ENCODE measurements around the gene KRTAP10-9. TPM values are rescaled to one million over a fixed set of nuclear protein-coding genes. Genes with fewer than 3 reads are reported as not detected.
"Not testable (repeated sequence)": the region's sequence is repeated elsewhere in the genome, so short reads cannot be mapped to it uniquely, and the experiment has no call there.

Gene KRTAP10-9
- polyA plus RNA-seq, 1 of the 3 experiments (the other 2 are of a cell fraction): not detected

DNA sequence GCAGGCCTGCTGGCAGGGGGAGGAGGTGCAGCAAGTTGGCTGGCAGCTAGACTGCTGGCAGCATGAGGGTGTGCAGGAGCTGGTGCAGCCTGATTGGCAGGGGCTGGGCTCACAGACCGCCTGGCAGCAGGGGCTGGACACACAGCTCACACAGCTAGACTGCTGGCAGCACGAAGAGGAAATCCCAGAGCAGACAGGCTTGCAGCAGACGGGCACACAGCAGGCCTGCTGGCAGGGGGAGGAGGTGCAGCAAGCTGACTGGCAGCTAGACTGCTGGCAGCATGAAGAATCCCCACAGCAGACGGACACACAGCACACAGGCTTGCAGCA, 35.1 kb upstream of the KRTAP10-9 start:
- H3K9ac ChIP-seq; H2AFZ ChIP-seq (ENCODE audit: low read depth); H3F3A ChIP-seq (replicated peaks; ENCODE audit: insufficient read depth); H3K4me1 ChIP-seq (ENCODE audit: control insufficient read depth in 1 of 2, insufficient read depth in 2 of 2, low read depth in 1 of 2, low read length in 1 of 2); H3K79me2 ChIP-seq (ENCODE audit: insufficient read depth); H3K4me2 ChIP-seq; POLR2A ChIA-PET; H3K27me3 ChIP-seq (ENCODE audit: insufficient read depth); H3K9me3 ChIP-seq; H3K27ac ChIP-seq (ENCODE audit: low read depth in 2 of 2, low read length in 1 of 2); CTCF ChIA-PET; H3K9me2 ChIP-seq; DNase-seq; H4K20me1 ChIP-seq (ENCODE audit: insufficient read depth); H3K36me3 ChIP-seq (replicated peaks in 1 of 2; ENCODE audit: control insufficient read depth in 1 of 2, insufficient read depth in 2 of 2, low read length in 1 of 2); H3K4me3 ChIP-seq (ENCODE audit: low read depth in 2 of 2, low read length in 1 of 2): not testable (repeated sequence)
- no CpG with 5 or more reads among the region's 4 CpGs for whole genome bisulfite sequencing (ENCODE audit: low lambda C conversion rate)

DNA sequence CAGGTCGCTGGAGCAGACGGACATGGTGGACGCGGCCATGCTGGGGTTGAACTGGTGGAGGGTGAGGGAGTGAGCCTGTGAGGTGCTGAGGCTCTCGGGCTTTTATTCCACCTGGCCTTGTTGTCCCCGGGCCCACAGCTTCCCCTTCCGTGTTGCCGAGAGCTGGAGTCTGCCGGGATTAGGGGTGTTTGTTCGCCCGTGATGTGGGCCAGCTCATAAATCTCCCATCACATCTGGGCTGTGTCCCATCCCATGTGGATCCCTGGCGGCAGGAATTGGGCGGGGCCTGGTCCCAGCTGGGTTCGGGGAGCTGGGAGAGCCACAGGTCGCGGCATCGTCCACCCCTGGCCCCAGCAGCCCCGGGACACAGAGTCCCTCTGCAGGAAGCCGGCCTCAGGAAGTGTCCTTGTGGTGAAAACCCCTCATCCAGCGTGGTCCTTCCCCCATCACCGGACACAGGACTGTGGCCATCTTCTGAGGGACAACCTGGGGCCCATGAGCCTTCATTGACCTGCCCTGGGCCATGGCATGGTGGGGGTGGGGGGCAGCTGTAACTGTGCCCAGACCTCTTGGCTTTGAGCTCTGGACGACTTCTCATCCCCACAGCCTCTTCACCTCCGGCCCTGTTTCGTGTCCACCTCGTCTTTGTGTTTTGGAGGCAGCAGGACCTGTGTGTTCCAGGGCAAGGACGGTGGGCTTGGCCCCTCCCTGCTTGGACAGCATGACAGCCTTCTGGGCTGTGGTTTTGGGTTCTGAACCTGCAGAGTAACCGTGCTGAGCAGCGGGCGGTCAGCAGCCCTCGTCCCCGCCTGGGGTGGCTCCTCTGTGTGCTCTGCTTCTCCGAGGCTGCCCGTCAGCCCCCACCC, 34.2 kb upstream of the KRTAP10-9 start, which contains the start of gene KRTAP10-6:
KRTAP10-6 (minus strand) TSS at position 60 of the 866 bp plus-strand sequence; CDS start at position 39, 21 bp downstream.
- no peaks in the 10 kb centered on the region for H4K20me1 ChIP-seq (ENCODE audit: insufficient read depth)
- CTCF ChIA-PET: no interaction called here

More for the DNA sequence above, 34.2 kb upstream of the KRTAP10-9 start, which contains the start of gene KRTAP10-6:
- Histone ChIP-seq H3K9ac (no peak within 1 kb of the TSS), H3K4me1 (ENCODE audit: control insufficient read depth in 1 of 2, insufficient read depth in 2 of 2, low read depth in 1 of 2, low read length in 1 of 2) (peaks cover 0 to 2% of the 10 kb centered on the region in 2 experiments; a peak in 1 of 4 replicates), H3K79me2 (ENCODE audit: insufficient read depth) (no peaks in the 10 kb centered on the region), H3K9me2 (no peaks in the 10 kb centered on the region), H3F3A (replicated peaks; ENCODE audit: insufficient read depth) (no peaks in the 10 kb centered on the region), H3K27ac (ENCODE audit: low read depth in 2 of 2, low read length in 1 of 2) (no peak within 1 kb of the TSS), H3K9me3 (no peaks in the 10 kb centered on the region), H3K36me3 (replicated peaks in 1 of 2; ENCODE audit: control insufficient read depth in 1 of 2, insufficient read depth in 2 of 2, low read length in 1 of 2) (no peaks in the 10 kb centered on the region), H3K27me3 (ENCODE audit: insufficient read depth) (peaks cover 8% of the 10 kb centered on the region; the same call in 1 of the 2 replicates), H3K4me3 (ENCODE audit: low read depth in 2 of 2, low read length in 1 of 2) (no peak within 1 kb of the TSS), H3K4me2 (no peak within 1 kb of the TSS), H2AFZ (ENCODE audit: low read depth) (no peak within 1 kb of the TSS)
- 81% methylated on average over 7 of the region's 33 CpGs for WGBS (ENCODE audit: low lambda C conversion rate)
- POLR2A ChIA-PET: interaction anchor here (0.6 kb wide), 1 partner anchor 507 kb away, joined by 3 read pairs; no protein-coding TSS in a partner anchor
- no peak for DNase-seq
- TF ChIP-seq YY1 (IDR thresholded peaks at IDR 0.05; ENCODE audit: low read depth): no peak
- TF ChIP-seq, protein P1, sequence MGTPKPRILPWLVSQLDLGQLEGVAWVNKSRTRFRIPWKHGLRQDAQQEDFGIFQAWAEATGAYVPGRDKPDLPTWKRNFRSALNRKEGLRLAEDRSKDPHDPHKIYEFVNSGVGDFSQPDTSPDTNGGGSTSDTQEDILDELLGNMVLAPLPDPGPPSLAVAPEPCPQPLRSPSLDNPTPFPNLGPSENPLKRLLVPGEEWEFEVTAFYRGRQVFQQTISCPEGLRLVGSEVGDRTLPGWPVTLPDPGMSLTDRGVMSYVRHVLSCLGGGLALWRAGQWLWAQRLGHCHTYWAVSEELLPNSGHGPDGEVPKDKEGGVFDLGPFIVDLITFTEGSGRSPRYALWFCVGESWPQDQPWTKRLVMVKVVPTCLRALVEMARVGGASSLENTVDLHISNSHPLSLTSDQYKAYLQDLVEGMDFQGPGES (IDR thresholded peaks at IDR 0.05; ENCODE audit: low read depth, low read length): no peak
- TF ChIP-seq, protein P2, sequence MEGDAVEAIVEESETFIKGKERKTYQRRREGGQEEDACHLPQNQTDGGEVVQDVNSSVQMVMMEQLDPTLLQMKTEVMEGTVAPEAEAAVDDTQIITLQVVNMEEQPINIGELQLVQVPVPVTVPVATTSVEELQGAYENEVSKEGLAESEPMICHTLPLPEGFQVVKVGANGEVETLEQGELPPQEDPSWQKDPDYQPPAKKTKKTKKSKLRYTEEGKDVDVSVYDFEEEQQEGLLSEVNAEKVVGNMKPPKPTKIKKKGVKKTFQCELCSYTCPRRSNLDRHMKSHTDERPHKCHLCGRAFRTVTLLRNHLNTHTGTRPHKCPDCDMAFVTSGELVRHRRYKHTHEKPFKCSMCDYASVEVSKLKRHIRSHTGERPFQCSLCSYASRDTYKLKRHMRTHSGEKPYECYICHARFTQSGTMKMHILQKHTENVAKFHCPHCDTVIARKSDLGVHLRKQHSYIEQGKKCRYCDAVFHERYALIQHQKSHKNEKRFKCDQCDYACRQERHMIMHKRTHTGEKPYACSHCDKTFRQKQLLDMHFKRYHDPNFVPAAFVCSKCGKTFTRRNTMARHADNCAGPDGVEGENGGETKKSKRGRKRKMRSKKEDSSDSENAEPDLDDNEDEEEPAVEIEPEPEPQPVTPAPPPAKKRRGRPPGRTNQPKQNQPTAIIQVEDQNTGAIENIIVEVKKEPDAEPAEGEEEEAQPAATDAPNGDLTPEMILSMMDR (IDR thresholded peaks at IDR 0.05): no peak
- TF ChIP-seq RFX5 (IDR thresholded peaks at IDR 0.05; ENCODE audit: low read length): no peak
- no peak for TF ChIP-seq TAF1 (IDR thresholded peaks at IDR 0.05; ENCODE audit: borderline replicate concordance, low read depth, low read length)
